Retina (tissue), 1 donor: ENCODE results near the gene RB1.
"Not testable (repeated sequence)": the region's sequence is repeated elsewhere in the genome, so short reads cannot be mapped to it uniquely, and the experiment has no call there.

ENCODE experiments used
- DNase-seq: peaks from one replicate; pipeline ENCODE4 v3.0.0-alpha.2; 2016

RB1 gene

DNA sequence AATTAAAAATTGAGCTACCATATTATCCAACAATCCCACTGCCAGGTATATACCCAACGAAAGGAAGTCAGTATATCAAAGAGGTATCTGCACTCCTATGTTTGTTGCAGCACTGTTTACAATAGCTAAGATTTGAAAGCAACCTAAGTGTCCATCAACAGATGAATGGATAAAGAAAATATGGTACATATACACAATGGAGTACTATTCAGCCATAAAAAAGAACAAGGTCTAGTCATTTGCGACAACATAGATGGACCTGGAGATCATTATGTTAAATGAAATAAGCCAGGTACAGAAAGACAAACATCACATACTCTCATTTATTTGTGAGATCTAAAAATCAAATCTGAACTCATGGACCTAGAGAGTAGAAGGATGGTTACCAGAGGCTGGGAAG lies 52.0 kb downstream of the RB1 start:
- DNase-seq = not testable (repeated sequence)

DNA sequence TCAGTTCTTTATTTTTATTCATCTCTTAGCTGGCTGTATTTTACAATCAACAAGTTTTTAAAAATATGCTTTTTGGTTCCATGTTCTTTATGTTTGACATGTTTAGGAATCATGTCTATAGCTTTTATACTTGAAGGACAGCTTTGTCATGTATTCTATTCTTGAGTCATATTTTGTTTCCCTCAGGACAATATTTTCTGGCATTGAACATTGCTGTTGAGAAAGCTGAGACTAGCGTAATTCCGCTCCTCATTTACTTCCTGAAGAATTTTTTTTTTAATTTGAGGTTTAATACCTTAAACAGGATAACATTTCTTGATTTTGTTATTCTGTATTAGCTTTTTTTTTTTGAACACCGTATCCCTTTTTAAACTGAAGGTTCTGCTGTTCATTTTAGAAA lies 53.2 kb downstream of the RB1 start:
- no peak for DNase-seq

DNA sequence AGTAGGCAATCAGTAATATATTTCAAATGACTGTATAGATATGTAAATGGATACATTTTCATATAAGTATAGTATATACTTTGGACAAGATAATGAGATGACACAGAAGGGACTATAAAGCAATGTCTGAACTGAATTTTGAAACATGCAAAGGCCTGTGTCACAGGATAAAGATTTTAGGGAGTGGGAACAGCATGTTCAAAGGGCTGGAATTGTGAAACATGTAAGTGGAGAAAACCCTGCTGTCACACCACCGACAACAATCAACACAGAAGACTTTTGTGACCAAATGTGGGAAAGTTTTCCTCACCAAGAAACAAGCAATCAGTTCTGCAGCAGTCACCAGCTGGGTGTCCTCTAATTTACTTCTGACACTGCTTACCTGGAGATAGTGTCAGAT lies 66.4 kb downstream of the RB1 start:
- DNase-seq = no peak

DNA sequence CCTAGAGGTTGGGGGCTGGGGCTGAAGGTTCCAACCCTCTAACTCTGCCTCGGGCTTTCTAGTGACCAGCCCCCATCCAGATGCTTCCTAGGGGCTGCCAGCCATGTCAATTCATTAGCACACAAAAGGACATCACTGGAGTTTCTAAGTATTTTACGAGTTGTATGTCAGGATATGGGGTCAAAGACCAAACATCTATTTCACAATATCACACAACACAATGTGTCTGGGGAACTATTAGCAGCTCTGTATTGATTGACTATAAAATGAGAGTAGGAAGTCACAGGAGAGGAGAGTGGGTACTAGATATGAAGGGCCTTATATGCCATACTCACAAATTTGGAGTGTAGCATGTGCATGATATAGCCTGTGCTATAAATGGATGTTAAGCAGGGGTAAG lies 67.3 kb downstream of the RB1 start:
- no peak for DNase-seq

DNA sequence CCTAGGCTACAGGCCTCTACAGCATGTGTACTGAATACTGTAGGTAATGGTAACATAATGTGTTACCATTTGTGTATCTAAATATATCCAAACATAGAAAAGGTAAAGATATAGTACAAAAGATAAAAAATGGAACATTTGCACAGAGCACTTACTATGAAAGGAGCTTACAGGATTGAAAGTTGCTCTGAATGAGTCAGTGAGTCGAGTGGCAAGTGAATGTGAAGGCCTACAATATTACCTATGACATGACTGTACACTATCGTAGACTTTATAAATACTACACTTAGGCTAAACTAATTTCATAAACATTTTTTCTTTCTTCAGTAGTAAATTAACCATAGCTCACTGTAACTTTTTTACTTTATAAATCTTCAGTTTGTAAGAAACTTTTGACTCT lies 74.3 kb downstream of the RB1 start:
- no peak for DNase-seq

DNA sequence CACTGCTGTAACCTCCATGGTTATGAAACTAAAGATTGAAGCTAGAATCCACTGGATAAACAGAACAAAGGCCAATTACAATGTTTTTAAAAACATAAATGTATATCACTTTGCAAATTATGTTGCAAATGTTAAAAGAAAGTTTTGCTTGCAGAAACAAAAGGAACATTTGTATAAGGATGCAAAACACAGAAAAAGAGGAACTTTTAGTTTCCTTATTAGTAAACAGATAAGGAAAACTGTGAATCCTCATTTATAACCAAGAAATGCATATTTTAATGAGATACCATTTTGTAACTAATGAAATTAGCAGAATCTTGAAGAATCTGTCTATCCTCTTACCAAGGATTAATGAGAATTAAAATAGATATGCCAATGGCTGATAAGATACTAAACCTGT lies 77.0 kb downstream of the RB1 start:
- no peak for DNase-seq

DNA sequence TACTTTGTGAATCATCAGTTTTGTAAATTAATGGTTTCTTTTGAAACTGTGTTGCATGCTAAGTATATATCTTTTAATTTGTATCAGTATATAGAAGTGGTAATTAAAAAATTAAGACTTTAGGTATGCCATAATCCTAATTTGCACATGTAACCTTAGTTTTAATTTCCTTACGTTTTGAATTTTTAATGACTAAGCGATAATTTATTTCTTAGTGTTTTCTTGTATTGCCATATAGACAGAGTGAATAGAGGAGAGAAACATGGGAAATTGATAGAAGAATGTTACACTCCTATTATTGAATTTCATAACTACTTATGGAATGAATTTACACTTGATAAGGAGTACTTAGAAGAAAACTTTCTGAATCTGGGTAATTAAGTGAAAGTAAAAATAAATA lies 79.8 kb downstream of the RB1 start:
- DNase-seq = no peak

DNA sequence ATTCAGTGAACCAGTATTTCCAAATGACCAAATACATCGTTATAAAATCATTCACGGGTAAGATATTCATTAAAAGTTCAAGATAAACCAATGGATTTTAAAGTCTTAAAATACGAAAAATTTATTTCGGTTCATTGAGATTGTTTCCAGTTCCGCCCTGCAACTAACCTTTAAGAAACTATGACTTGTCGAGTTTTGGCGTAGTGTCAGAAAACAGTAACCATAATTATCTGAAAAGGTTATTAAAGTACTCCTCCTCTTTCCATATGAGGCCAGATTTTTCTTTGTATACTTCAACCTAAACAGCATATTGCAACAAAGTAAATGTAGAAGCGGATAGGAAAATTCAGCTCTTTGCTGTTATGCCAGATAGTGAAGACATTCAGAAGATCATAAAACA lies 83.3 kb downstream of the RB1 start:
- DNase-seq = no peak

DNA sequence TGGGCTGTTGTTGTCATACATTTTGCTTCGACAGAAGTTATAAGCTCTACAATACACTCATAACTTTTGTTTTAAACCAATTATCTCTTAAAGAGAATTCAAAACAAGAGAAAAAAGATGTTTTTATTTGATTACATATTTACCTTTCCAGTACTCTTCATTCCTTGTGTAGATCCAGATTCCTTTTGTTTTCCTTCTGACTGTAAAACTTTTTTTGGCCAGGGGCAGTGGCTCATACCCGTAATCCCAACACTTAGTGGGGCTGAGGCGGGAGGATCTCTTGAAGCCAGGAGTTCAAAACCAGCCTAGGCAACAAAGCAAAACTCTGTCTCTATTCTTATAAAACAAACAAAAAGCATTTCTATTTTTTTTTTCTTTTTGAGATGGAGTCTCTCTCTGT lies 87.7 kb downstream of the RB1 start:
- DNase-seq = no peak

DNA sequence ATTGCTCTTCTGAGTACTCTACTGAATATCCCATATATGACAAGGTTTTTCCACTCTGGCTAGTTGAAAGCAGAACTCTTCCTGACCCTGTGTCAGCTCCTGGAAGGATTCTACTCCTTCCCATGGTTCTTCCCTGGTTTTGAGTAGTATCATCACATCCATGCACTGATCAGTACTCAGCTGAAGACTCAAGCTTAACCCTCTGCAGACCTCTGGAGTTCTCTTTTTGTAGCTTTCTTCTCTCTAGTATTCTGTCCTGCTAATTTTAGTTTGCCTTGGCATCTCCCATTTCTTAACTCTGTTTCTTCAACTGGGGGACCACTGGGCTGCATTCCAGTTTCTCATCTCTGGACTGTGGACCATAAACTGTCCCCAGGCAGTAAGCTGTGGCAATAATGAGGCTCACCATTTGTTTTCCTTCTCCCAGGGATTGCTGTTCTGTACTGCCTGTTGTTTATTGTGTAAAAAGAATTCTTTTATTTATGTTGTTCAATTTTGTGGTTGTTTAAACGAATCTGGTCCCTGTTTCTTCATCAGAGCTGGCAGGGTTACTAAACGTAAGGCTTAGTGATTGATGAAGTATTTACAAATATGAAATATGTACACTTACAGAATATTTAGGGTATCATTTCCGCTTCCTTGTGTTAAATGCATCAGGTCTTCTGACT lies 89.6 kb downstream of the RB1 start:
- no peak for DNase-seq

DNA sequence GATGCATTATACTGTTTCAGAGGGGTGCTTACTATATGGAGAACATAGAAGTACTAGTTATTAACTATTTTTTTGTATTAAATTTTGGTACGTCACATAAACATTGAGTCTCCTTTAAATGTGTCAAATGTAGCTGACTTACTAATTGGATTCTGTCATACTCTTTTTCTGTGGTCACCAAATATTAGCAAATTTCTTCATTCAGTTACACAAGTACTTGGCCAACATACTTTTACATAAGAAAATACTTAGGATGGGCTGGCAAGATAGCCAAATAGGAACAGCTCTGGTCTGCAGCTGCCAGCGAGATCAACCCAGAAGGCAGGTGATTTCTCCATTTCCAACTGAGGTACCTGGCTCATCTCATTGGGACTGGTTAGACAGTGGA lies 90.1 kb downstream of the RB1 start:
- DNase-seq = no peak

DNA sequence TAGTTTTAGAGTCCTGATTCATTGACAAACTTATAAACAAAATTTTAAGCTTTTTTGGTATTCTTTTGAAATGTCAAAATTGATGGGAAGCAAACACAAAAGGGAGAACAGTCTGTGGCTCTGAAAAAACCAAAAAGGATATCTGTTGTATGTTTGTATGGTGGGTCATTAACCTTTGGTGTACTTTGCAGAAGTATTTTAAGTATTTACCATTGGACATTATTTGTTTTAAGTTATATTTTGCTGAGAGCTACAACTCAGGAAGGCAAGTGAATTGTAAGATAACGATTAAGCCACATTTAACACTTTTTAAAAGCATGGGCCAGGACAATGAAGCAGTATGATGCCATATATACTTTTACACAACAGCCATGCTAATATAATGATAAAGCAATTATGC lies 94.2 kb downstream of the RB1 start:
- DNase-seq = no peak

DNA sequence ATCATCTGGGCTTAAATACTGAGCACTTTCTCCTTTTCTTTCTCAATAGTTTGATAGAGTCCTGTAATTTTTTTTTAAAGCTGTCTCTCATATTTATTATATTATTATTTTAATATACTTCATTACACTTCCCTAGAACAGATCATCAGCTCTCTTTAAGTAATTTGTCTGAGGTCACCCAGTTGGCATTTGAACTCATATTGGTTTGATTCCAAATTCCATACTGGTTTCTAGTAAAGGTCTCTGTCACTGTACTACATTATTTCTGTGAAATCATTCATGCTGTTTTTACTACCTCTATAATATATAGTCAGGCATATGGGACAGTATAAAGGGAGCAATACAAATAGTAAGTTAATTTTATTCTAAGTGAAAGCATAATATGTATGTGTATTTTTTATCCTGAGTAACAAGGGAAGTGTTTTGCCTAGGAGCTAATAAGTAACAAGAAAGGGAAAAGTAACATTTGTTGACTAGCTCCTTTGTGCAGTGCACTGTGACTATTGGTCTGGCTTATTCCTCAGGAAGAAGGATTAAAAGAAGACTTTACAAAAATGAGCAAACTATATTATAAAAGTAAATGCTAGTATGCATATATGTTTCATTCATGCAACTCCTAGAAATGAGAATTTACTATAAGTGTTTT lies 95.0 kb downstream of the RB1 start:
- DNase-seq = no peak

DNA sequence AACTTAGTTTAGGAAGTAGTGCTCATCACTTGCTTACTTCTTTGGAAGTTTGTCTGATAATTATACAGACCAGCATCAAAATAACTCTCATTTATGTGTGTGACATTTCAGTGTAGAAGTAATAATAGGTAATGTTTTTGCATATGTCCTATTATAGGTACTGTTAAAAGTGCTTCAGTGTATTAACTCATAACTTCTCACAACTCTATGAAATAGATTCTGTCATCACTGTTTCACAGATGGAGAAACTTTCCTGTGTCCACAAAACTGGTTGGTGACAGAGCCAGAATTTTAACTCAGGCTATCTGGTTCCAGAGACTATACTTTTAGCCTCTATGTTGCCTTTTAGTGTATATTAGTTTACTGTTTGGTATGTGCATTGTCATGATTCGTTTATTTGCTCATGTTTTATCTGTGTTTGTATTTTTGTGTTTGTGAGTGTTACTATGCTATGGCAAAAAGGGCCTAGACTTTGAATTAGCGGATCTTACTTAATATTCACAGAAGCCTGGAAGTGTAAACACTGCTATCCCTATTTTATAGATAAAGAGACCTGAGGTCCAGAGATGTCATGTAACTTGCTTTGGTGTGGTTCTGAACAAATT lies 96.6 kb downstream of the RB1 start:
- DNase-seq = no peak

DNA sequence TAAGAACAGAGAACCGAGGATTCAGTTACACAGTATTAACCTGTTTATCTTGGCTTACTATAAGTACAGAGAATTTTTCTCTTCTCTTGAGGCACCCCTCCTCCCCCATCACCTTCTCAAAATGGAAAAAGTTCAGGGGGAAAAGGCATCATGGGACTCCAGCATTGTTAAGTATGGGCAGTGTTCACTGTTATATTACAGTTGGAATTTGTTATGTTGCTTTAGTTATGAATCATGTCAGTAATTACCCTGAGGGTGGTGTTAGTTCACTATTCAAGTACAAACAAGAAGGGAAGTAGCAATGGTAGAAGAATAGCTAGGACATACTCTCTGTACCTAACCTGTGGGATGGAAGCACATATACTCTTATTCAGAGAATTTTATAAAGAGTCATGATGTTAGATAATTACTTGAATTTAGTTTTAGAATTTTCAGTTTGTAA lies 97.3 kb downstream of the RB1 start:
- no peak for DNase-seq

DNA sequence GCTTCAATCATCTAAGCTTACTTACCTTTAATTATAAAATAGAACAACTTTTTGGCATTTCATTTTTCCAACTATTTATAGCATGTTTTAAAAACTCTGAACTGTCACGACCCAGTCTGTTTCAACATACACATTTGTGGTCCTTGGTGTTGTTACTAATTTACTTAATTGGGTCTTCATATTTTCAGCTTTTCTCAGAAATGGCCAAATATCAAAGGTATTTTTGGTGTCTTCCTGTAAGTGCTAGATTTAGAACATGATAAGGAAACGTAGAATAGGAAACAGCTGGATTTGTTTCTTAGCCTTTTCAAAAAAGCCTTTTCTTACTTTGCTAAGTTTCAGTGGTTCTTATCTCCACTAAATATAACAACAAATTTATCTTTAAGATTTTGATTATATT lies 97.9 kb downstream of the RB1 start:
- DNase-seq = no peak

DNA sequence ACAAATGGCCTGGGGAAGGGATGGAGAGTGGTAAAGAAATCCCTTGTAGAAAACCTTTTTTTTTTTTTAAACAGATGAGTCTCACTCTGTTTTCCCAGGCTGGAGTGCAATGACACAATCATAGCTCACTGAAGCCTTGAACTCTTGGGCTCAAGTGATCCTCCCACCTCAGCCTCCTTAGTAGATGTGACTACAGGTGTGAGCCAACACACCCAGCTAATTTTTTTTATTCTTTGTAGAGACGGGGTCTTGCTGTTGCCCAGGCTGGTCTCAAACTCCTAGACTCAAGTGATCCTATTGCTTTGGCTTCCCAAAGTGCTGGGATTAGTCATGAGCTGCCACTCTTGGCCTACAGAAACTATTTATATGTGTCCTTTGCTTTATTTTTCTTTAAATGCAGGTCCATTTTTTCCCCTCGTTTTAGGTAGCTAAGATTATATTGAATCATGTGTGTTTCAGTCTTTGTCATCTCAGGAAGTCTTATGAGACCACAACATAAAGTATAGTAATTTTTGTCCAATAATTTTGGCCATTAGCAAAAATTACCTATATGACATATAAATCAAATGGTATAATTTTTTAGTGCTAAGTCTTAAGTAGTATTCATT lies 98.9 kb downstream of the RB1 start:
- no peak for DNase-seq

DNA sequence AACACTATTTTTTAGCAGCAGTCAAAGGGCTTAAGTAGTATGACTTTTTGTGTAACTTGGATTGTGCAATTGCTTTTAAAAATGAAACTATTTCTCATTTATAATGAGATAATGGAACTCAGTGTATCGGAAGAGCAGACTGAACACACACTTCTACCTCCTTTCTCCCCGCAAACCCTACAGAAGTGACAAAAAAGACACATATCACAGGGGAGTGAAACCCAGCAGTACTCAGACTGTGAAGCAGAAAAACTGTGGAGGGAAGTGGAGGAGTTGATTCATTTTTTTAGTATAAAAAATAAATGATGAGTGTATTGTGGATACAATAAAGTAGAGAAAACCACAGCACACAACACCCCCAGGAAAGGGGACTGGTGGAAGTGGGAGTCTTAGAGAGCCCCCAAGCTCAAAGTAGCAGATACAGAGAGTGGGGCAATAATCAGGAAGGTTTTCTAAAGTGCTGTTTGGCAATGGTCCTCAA lies 99.6 kb downstream of the RB1 start:
- no peak for DNase-seq

DNA sequence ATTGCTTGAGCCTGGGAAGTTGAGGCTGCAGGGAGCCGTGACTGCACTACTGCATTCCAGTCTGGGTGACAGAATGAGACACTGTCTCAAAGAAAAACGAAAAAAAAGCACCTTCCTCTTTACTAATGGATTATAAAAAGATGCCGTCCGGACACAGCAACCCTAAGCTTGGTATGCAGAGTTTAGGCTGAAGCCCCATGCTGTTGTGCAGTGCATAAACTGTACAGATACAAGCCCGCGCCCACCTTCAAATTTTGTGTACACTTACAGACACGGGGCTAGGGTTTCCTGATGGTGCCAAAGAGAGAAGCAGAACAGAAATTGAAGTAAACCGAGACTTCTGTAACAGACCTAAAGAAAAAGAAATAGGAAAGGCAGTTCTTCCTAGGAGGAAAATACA lies 100.4 kb downstream of the RB1 start:
- no peak for DNase-seq

DNA sequence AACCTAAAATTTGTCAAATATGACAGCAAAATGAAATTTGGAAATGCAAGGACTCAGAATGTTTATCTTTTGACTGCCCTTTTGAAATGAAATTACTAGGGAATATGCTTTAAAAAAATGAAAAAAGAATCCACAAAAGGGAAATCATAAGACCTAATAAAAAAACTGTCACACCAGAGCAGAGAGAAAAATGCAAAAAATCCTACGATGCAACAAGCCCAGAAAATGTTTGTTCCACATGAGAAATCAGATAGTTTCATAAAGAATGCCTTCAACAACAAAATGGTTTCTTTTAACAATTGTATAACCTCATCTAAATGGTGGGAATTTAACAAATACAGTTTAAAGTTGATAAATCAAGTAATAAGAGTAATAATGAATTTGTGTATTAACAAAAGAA lies 101.4 kb downstream of the RB1 start:
- DNase-seq = no peak

DNA sequence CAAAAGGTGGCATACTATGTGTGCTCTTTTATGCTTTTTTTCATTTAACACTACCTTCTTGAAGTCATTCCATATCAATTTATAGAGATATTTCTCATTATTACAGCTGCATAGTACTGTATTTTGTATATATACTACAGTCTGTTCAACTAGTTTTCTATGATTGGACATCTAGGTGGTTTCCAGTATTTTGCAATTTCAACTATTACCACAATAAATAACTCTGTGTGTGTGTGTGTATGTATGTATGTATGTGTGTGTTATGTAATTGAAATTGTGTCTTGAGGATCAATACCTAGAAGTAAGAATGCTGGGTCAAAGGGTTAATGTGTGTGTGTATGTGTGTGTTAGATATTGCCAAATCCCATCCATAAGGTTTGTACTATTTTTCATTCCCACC lies 102.3 kb downstream of the RB1 start:
- DNase-seq = no peak

DNA sequence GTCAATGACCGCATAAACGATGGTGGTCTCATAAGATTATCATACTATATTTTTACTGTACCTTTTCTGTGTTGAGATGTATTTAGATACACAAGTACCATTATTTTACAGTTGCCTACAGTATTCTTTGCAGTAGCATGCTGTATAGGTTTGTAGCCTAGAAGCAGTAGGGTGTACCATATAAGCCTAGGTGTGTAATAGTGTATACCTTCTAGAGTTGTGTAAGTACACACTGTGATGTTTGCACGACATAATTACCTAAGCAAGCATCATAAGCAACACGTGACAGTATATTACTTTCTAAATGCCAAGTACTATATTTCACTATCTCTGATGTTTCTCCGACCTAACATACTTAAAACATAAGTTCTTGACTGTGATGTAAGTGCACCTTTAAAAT lies 106.6 kb downstream of the RB1 start:
- no peak for DNase-seq

DNA sequence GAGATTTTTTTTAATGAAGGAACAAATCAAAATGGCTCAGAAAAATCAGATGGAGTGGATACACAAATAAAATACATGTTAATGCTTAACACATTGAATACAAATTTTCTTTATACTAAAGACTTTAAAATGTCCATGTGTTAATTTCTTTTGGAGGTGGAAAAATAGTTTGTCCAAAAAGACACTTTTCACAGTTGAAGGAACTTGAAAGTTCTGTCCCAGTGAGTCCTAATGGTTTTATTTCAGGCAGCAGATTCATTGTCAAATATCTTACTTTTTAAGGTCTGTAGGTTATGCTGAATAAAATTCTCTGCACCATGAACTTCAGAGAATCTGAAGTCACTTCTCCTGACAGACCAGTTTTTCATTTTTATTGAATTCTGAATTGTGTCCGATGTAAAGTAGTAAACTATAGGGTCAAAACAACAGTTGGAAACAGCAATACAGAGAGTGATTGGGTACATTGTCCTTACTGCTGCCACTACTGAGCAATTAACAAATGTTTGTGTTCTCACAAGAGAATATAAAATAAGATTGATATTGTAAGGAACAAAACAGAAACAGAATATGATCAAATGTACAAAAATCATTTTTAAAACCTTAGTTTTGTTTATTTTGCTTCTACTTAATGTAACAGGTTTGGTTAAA lies 107.7 kb downstream of the RB1 start:
- no peak for DNase-seq
